ENCODE data around the gene ABCA7. TPM values are rescaled to one million over a fixed set of nuclear protein-coding genes. Genes with fewer than 3 reads are reported as not detected.

Gene ABCA7
- total and polyA plus RNA-seq, 2 of the 8 experiments (the other 6 are each of a cell fraction or from before 2014, with no cell fraction given): 10.4 to 25.6 TPM

DNA sequence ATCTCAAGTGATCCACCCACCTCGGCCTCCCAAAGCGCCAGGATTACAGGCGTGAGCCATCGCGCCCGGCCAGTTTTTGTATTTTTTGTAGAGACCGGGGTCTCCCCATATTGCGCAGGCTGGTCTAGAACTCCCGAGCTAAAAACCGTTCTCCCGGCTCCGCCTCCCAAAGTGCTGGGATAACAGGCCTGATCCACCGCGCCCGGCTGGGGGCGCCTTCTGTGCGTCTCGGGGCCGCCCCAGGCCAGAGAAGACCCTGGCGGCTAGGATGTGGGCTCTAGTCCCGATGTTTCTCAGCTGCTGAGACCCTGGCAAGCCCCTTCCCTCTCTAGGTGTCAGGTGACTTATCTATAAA, 30.6 kb downstream of the ABCA7 start (continued):
- peak; percentile 7 to 54; a peak in 2 of 4 replicates for TF ChIP-seq RAD21 (IDR thresholded peaks at IDR 0.05 in 1 of 2, conservative IDR thresholded peaks at IDR 0.05 in 1 of 2; ENCODE audit: low read depth in 2 of 2, low read length in 2 of 2)
